GM12891 (cell line): Measurements from ENCODE around the gene FMN1.

Experiments
- DNase-seq: peaks from one replicate; pipeline ENCODE4 v3.0.0; 2011; ENCODE audit warnings: low spot score; ENCODE audit not compliant: insufficient read length
- FAIRE-seq: peaks from 2 replicates; lab custom pipeline; 2011; peaks lifted over from hg19 to GRCh38; lab: Jason Lieb, UNC
- PAX5 ChIP-seq: IDR thresholded peaks from 2 replicates; pipeline ENCODE4 v1.6.1; 2011; ENCODE audit warnings: low read length, moderate library complexity, mild to moderate bottlenecking; ENCODE audit not compliant: insufficient read depth, severe bottlenecking
- POLR2A ChIP-seq: IDR thresholded peaks from 2 replicates; pipeline ENCODE4 v1.6.1; 2011; ENCODE audit warnings: low read depth, low read length, control low read depth
- POLR2AphosphoS5 ChIP-seq: IDR thresholded peaks from 2 replicates; pipeline ENCODE4 v1.6.1; 2011; ENCODE audit warnings: low read depth, low read length, control low read depth
- POU2F2 ChIP-seq: IDR thresholded peaks from 2 replicates; pipeline ENCODE4 v1.6.1; 2011; ENCODE audit warnings: low read depth, mild to moderate bottlenecking, control low read depth, low read length, moderate library complexity
- SPI1 ChIP-seq: IDR thresholded peaks from 2 replicates; pipeline ENCODE4 v1.6.1; 2011; ENCODE audit warnings: low read depth, low read length, control low read depth
- TAF1 ChIP-seq: IDR thresholded peaks from 2 replicates; pipeline ENCODE4 v1.6.1; 2011; ENCODE audit warnings: low read depth, low read length, control low read depth

FMN1 gene

DNA sequence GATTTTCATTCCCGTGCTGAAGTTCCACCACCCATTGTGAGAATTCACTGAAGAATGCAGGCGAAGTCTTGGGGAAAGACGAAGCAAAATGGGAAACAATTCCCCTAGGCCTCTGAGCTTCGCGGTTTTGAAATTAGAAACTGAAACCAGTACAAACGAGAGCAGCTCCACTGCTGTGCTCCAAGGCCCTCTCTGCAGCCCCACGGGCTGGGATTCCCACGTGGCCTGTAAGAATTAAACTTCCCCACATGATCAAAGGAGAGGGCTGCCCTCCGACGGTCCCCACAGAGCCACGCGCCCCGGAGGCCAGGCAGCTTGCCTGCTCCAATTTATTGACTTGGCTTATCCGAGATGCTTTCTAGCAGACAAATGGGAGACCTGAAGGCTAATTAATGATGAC, 332.8 kb downstream of the FMN1 start:
- DNase-seq, result no peak
- FAIRE-seq, result no peak
- TF ChIP-seq POU2F2 (no peak), PAX5 (no peak), TAF1 (no peak), POLR2A (no peak), SPI1 (no peak), POLR2AphosphoS5 (no peak)

DNA sequence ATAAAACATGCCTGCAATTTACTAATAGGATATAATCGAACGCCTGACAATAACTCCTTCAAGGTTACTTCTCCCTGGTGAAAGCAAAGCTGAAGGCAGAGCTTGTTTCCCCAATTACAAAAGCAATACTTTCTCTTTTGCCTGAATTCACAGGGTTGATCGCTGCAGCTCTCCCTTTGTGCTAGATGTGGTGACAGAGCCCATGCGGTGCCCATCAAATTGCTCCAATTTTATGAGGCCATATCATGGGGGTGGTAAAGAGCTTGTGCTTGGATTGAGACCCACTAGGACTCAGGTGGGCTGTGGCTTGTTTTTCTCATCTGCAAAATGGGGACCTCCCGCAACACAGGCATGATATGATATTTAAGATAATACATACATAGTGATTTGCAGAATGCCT, 333.3 kb downstream of the FMN1 start:
- FAIRE-seq (no peak), DNase-seq (no peak)
- TF ChIP-seq PAX5 (no peak), POLR2A (no peak), POU2F2 (no peak)

DNA sequence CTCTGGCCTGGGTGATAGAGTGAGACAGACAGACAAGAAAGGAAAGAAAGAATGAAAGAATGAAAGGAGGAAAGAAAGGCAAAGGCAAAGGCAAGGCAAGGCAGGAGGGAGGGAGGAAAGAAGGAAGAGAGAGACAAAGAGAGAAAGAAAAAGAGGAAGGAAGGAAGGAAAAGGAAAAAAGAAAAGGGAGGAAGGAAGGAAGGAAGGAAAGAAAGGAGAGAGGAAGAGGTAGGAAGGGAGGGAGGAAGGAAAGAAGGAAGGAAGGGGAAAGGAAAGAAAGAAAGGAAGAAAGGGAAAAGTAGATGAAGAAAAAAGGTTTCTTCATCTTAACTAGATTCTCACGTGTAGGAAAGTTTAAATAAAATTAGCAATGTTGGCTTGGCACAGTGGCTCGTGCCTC, 334.5 kb downstream of the FMN1 start:
- no peak for TF ChIP-seq PAX5
- no peak for TF ChIP-seq SPI1
- no peak for FAIRE-seq
- DNase-seq, result no peak

DNA sequence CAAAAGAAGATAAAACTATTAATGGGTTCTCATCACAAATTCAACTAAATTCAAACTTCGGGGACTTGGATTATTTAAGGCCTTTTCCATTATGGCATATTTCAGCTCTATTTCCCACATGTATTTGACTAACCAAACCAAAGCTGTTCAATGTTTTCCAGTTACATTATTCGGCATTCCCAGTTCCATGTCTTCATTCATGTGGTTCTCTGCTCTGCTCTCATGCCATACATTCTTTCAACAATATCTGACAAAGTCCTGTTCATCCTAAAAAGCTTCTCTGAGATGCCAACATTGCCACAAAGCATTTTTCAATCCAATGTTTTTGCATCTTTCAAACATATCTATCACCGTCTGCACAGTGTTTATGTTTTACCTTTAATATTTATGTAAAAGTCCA, 335.3 kb downstream of the FMN1 start:
- no peak for TF ChIP-seq POLR2A
- TF ChIP-seq POLR2AphosphoS5, result no peak
- no peak for TF ChIP-seq POU2F2
- TF ChIP-seq TAF1, result no peak
- no peak for TF ChIP-seq SPI1
- no peak for TF ChIP-seq PAX5
- FAIRE-seq, result no peak

DNA sequence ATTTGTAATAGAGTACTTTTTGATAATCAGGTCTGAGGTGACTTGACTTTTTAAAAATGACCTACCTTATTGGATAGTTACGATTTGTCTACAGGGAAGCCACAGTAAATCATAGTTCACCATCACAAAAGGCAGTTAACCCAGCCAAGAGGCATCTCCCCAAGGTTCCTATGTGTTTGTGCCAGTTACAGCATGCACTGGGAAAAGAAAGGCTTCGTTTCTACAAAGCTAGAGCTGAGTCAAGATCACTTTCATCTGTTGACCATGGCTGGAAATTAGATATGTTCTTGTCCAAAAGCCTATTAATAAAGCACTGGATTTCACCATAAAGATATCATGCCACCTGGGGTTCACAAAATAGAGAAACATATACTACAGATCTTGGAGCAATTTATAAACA, 336.8 kb downstream of the FMN1 start:
- TF ChIP-seq POLR2AphosphoS5, result no peak
- TF ChIP-seq TAF1, result no peak
- no peak for TF ChIP-seq PAX5
- TF ChIP-seq POLR2A, result no peak
- TF ChIP-seq SPI1, result no peak
- TF ChIP-seq POU2F2, result no peak
- FAIRE-seq (no peak), DNase-seq (no peak)

More for the DNA sequence above, 335.3 kb downstream of the FMN1 start:
- no peak for DNase-seq

DNA sequence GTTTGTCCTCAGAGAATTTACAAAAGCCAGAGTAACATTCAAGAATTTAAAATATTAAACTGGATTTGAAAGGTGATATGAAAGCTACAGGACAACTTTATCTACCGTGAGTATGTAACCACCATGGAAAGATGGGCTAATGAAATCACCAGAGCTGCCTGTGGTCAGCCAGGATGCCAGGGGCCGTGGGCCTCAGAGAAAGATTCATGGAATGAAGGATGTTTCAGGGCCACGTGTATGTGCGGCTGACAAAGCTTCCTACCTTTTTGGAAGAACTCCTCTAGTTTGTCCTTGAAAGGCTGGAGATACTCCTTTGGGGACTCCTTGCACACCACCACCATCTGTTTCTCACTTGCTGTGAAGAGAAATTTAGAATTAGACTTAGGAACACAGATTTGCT, 337.8 kb downstream of the FMN1 start:
- no peak for TF ChIP-seq SPI1
- TF ChIP-seq POLR2A, result no peak
- no peak for TF ChIP-seq POLR2AphosphoS5
- no peak for FAIRE-seq
- DNase-seq, result no peak

DNA sequence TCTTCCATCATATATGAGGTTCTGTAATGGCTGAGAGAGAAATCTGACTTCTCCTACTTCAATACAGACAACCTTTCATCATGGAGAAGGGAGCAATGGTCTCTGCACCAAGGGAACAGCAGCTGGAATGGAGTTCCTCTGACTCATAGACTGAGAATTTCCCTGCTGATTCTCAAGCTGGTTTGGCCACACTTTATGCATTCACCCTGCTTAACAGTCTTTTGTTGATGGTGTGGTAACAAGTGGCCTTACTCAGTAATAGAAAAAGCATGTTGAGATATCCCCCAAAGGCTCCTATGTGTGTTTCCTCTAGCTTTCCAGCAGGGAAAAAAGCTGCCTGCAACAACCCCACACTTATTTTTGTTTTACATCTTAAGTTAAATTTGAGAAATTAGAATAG, 338.6 kb downstream of the FMN1 start:
- DNase-seq (no peak), FAIRE-seq (no peak)
- TF ChIP-seq PAX5 (no peak), POLR2AphosphoS5 (no peak), POU2F2 (no peak), TAF1 (no peak), SPI1 (no peak)

DNA sequence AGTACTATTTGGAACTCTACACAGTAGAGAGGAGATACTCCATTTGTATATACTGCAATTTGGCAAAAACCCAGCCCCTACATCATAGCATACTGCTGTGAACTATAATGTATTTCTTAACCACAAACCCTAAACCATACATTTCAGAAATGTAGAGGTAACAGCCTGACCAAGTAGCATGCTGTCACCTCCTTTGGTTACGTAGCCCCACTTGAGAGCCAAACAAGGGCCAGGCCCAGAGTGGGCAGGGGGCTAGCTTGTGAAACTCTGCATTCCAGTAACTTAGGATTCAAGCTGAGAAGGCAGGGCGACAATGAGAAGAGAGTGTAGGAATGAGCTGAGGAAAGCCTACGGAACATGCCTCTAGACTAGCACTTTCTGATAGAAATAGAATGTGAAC, 340.9 kb downstream of the FMN1 start:
- TF ChIP-seq PAX5 (no peak), TAF1 (no peak), POU2F2 (no peak), SPI1 (no peak), POLR2A (no peak), POLR2AphosphoS5 (no peak)
- no peak for FAIRE-seq
- DNase-seq, result no peak

DNA sequence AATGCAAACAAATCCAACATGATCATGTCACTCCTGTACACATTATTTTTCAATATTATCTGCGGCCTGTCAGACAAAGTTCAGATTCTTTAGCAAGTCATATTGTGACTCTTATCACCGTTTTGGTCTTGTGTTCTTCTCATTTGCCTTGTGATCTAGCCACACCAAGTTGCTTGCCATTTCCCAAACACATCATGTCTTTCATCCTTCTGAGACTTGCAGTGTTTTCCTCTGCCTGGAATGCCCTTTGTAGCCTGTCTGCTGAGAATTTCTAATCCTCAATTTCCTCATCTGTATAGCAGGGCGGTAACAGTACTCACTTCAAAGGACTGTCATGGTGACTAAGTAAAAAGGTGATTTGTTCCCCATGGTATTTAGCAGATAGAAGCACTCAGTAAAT, 341.7 kb downstream of the FMN1 start:
- no peak for DNase-seq
- no peak for FAIRE-seq
- no peak for TF ChIP-seq POLR2A
- no peak for TF ChIP-seq SPI1
- TF ChIP-seq POLR2AphosphoS5, result no peak
- TF ChIP-seq POU2F2, result no peak
- TF ChIP-seq TAF1, result no peak

DNA sequence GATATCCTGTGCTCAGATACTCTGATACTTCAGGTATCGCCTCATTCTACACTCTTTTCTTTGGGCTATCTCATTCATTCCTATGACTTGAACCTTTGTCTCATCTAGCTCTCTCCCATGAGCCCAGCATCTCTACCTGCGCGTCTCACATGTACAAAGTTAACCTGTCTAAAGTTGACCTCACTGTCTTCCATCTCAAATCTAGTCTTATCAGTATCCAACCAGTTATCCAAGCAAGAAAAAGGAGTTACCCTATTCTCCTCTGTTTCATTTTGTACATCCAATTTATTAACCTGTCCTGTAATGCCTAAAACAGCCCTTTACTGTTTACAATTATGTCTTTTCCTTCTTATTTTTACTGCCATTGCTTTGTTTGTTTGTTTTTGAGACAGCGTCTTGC, 342.5 kb downstream of the FMN1 start:
- TF ChIP-seq POLR2AphosphoS5, result no peak
- TF ChIP-seq POU2F2, result no peak
- no peak for TF ChIP-seq PAX5
- TF ChIP-seq TAF1, result no peak
- no peak for TF ChIP-seq SPI1
- TF ChIP-seq POLR2A, result no peak
- no peak for FAIRE-seq
- DNase-seq, result no peak

DNA sequence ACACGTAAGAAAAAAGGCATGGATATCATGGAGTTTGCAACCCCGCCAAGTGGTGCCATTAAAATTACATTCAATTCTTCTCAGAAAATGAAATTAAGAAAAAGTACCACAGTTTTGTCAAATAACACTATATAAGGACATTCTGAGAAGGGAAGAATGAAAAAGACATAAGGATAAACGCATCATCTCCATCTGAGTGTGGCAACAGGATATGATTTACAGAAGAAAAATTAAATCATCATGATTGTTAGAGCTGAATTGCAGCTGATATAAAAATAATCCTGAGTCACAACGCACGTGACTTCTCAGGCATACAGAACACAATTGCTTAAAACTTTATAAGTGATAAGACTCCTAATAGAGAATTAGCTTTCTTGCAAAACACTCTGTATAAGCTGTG, 342.9 kb downstream of the FMN1 start:
- DNase-seq (no peak), FAIRE-seq (no peak)
- TF ChIP-seq SPI1, result no peak
- TF ChIP-seq TAF1, result no peak
- TF ChIP-seq POLR2AphosphoS5, result no peak
- no peak for TF ChIP-seq PAX5
- no peak for TF ChIP-seq POLR2A
- no peak for TF ChIP-seq POU2F2
